Heart right ventricle (tissue), 16 donors: ENCODE data around the gene USP44. TPM values are rescaled to one million over a fixed set of nuclear protein-coding genes. Genes with fewer than 3 reads are reported as not detected.

Source experiments
- ATAC-seq, 8 donors: fragments of 200-7000 bp; cut with Tn5 transposase; one replicate each; pipeline ENCODE4 v1.9.1; 2020; ENCODE audit warnings: mild to moderate bottlenecking in 8 of 8, moderate library complexity in 8 of 8, moderate number of reproducible peaks in 1 of 8
- DNase-seq, 2 donors: peaks; one replicate each; pipeline ENCODE4 v3.0.0-alpha.2; 2020
- H3K27ac ChIP-seq, 10 donors: fragments of 200-600 bp; sonication (generic) in 2 of 10; one replicate each; pipeline versions ENCODE4 v1.5.0 to v1.8.0; 2020 to 2022; ENCODE audit warnings: mild to moderate bottlenecking in 3 of 10
- H3K27me3 ChIP-seq, 7 donors: fragments of 200-600 bp; one replicate each; pipeline ENCODE4 v1.8.0; 2021 to 2022; ENCODE audit warnings: mild to moderate bottlenecking in 2 of 7
- H3K36me3 ChIP-seq, 9 donors: fragments of 200-600 bp; sonication (generic) in 1 of 9; one replicate each; pipeline versions ENCODE4 v1.5.0 to v1.8.0; 2020 to 2022; ENCODE audit warnings: mild to moderate bottlenecking in 2 of 9
- H3K4me1 ChIP-seq, 9 donors: fragments of 200-600 bp; sonication (generic) in 1 of 9; one replicate each; pipeline versions ENCODE4 v1.5.0 to v1.8.0; 2020 to 2022; ENCODE audit warnings: mild to moderate bottlenecking in 4 of 9
- H3K4me3 ChIP-seq, 10 donors: fragments of 200-600 bp; sonication (generic) in 2 of 10; one replicate each; pipeline versions ENCODE4 v1.5.0 to v1.8.0; 2020 to 2022; ENCODE audit warnings: mild to moderate bottlenecking in 7 of 10, moderate library complexity in 2 of 10
- H3K9me3 ChIP-seq, 11 donors: fragments of 200-600 bp in 10 of 11; sonication (generic) in 2 of 11; one replicate each; pipeline versions ENCODE4 v1.5.0 to v1.8.0; 2013 to 2022; ENCODE audit warnings: mild to moderate bottlenecking in 2 of 11, control low read depth in 1 of 11, moderate library complexity in 1 of 11
- CTCF ChIP-seq, 9 donors: fragments of 200-600 bp; sonication (generic) in 2 of 9; IDR thresholded peaks; one replicate each; pipeline versions ENCODE4 v1.5.0 to v1.8.0; 2021 to 2022; ENCODE audit warnings: antibody characterized with exemption in 9 of 9, mild to moderate bottlenecking in 5 of 9, moderate library complexity in 1 of 9
- WGBS, 2 donors: extraction: QIAGEN DNeasy Blood & Tissue Kit; methylation state at CpG; one replicate each; pipeline ENCODE4 v1.1.7; 2013; ENCODE audit warnings: inconsistent platforms in 1 of 2; 5-methylcytosine and 5-hydroxymethylcytosine counted together
- intact Hi-C, 10 donors: fragments of 100-400 bp; cut with DNase I; formaldehyde crosslinking; loops; one replicate each; pipeline versions ENCODE4 v1.11.1 to v1.14.2; 2022
- polyA plus RNA-seq, 2 donors: library from polyadenylated mRNA; stranded (reverse); fragments of 200-250 nt; gene quantifications; one replicate each; pipeline ENCODE4 v1.2.3, GENCODE V29; 2013
- total RNA-seq, 10 donors: library from RNA; stranded (reverse); fragmentation: NEBNext Ultra II Directional in 3 of 10; extraction: Animal tissue kit (Norgen Biotek cat#: 25700) in 3 of 10; gene quantifications; one replicate each; pipeline versions ENCODE4 v1.2.1 to v1.2.4, GENCODE V29; 2021 to 2023
- donor health status: Arrhythmogenic right ventricular cardiomyopathy.
- donor health status: ischemic (EF 13 %, LVEDD 7.1; RV severe dilation, severe dysfunction).
- donor health status: healthy with polysubstance abuse.
- donor health status: DM: no; HTN: yes; CAD: no.
- donor health status: DM: no; HTN: no; CAD: no.
- donor health status: ischemic (EF 25% LVEDD 6.9; RV normal size, moderate dysfunction).
- donor health status: ischemic (EF 25% LVEDD 5.7; RV mildly dilated, moderate dysfunction).
- donor health status: healthy.
- donor health status: DM: yes; HTN: yes; CAD: no.
- donor health status: Ischemic cardiomyopathy.
- donor health status: ischemic (EF 35%, LVEDD 5.7; RV mildly dilated, moderate dysfunction).
- donor health status: nonischemic (EF 11% LVEDD 7.7; RV severe dilation, severe dysfunction).
- donor health status: DM: yes; HTN: yes; CAD: no.
- donor health status: PGD.
- donor health status: ischemic (EF 29% LVEDD 5.4; RV normal size, mild dysfunction).
- donor health status: nonischemic (EF 23%, LVEDD 6.1; RV moderate dilation, normal function).

Gene USP44
- total and polyA plus RNA-seq, 12 donors: 0.06 to 0.89 (median 0.31) TPM; not detected in 1

GRCh38 chr12:95528431-95528830, 22.8 kb downstream of the USP44 start:
- no peaks in the 10 kb centered on the region for H3K27me3 ChIP-seq
- intact Hi-C loops: no loop called here
- ATAC-seq (no peak), DNase-seq (no peak)
- H3K4me1 ChIP-seq: no peaks in the 10 kb centered on the region
- no peaks in the 10 kb centered on the region for H3K9me3 ChIP-seq
- WGBS, 2 donors: 68 to 75% methylated on average over 4 of the region's 4 CpGs
- H3K4me3 ChIP-seq: no peak overlapping the region
- no peak overlapping the region for H3K27ac ChIP-seq
- TF ChIP-seq CTCF (IDR thresholded peaks at IDR 0.05): no peak
- no peaks in the 10 kb centered on the region for H3K36me3 ChIP-seq

- TF ChIP-seq CTCF (IDR thresholded peaks at IDR 0.05): no peak
- no peaks in the 10 kb centered on the region for H3K27me3 ChIP-seq
- H3K4me1 ChIP-seq: no peaks in the 10 kb centered on the region
- H3K27ac ChIP-seq: no peak overlapping the region
- H3K36me3 ChIP-seq: no peaks in the 10 kb centered on the region
- no peaks in the 10 kb centered on the region for H3K9me3 ChIP-seq
- no peak overlapping the region for H3K4me3 ChIP-seq
- ATAC-seq: no peak
- no peak for DNase-seq
- WGBS, 2 donors: 90 to 91% methylated on average over 8 of the region's 8 CpGs
- intact Hi-C loops: no loop called here
These were observed 28.6 kb downstream of the USP44 start for GRCh38 chr12:95522692-95523091.

- no peak overlapping the region for H3K4me3 ChIP-seq
- intact Hi-C loops: no loop called here
- 79 to 80% methylated on average over 6 of the region's 6 CpGs for WGBS, 2 donors
- DNase-seq: no peak
- no peak overlapping the region for H3K27ac ChIP-seq
- no peaks in the 10 kb centered on the region for H3K4me1 ChIP-seq
- no peaks in the 10 kb centered on the region for H3K27me3 ChIP-seq
- TF ChIP-seq CTCF (IDR thresholded peaks at IDR 0.05): no peak
- no peaks in the 10 kb centered on the region for H3K9me3 ChIP-seq
- peaks cover 0 to 6% (median 0%) of the 10 kb centered on the region in 9 donors for H3K36me3 ChIP-seq
- no peak for ATAC-seq
These were observed 30.5 kb downstream of the USP44 start for GRCh38 chr12:95520816-95521215.

GRCh38 chr12:95518944-95519343, 32.3 kb downstream of the USP44 start:
- Histone ChIP-seq H3K27ac (no peak overlapping the region), H3K27me3 (no peaks in the 10 kb centered on the region), H3K4me3 (no peak overlapping the region), H3K9me3 (no peaks in the 10 kb centered on the region), H3K36me3 (peaks cover 0 to 22% (median 7%) of the 10 kb centered on the region in 9 donors), H3K4me1 (no peaks in the 10 kb centered on the region)
- intact Hi-C loops: no loop called here
- TF ChIP-seq CTCF (IDR thresholded peaks at IDR 0.05): no peak
- no peak for ATAC-seq
- DNase-seq: no peak

GRCh38 chr12:95517246-95517645, 34.0 kb downstream of the USP44 start:
- H3K36me3 ChIP-seq: peaks cover 0 to 38% (median 22%) of the 10 kb centered on the region in 9 donors
- TF ChIP-seq CTCF (IDR thresholded peaks at IDR 0.05): no peak
- no peaks in the 10 kb centered on the region for H3K9me3 ChIP-seq
- no peaks in the 10 kb centered on the region for H3K4me1 ChIP-seq
- DNase-seq (no peak), ATAC-seq (no peak)
- no peaks in the 10 kb centered on the region for H3K27me3 ChIP-seq
- H3K27ac ChIP-seq: no peak overlapping the region
- H3K4me3 ChIP-seq: no peak overlapping the region
- intact Hi-C loops: no loop called here
